ENCODE results near the gene CACNA1G.

CACNA1G gene

DNA sequence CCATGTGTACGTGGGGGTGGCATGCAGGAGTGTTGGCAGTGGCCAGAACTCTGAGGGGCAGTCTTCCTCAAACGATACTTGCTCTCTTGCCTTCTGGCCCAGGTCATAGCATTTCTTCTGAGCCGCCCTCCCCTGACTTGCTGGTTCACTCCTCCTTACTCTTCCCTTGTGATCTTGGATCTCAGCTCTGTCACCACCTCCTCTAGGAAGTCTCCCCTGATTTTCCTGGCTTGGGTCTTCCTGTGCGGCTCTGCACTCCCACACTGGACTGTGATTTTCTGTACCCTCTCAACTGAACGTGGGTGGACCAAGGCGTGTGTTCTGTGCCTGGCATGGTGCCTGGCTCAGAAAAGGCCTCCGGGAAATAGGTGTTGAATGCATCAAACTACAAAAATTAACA is 25.1 kb upstream of the CACNA1G start:
- Histone ChIP-seq H3K4me3 (ENCODE audit: low read length in 2 of 2) (no peak overlapping the region), H2AK5ac (ENCODE audit: low read depth, low read length) (no peak overlapping the region), H3K9me3 (replicated peaks in 1 of 2; ENCODE audit: control insufficient read depth in 2 of 2, insufficient read depth in 1 of 2, low read depth in 1 of 2, low read length in 2 of 2) (no peaks in the 10 kb centered on the region), H4K91ac (ENCODE audit: low read depth, low read length, poor library complexity) (no peak overlapping the region), H3K27ac (replicated peaks; ENCODE audit: low read length) (no peak overlapping the region), H3K9ac (ENCODE audit: low read depth, low read length, poor library complexity) (no peak overlapping the region), H2BK5ac (ENCODE audit: low read length) (no peak overlapping the region), H4K8ac (ENCODE audit: low read depth, low read length) (no peak overlapping the region), H3K4me2 (ENCODE audit: insufficient read depth, low read length, poor library complexity, severe bottlenecking) (no peak overlapping the region), H3K79me1 (ENCODE audit: low read depth, low read length) (no peaks in the 10 kb centered on the region), H3K4ac (ENCODE audit: low read length) (no peak overlapping the region), H2BK12ac (ENCODE audit: low read length) (no peak overlapping the region), H3K23ac (ENCODE audit: low read depth, low read length, poor library complexity) (no peak overlapping the region), H2AFZ (ENCODE audit: low read length) (no peak overlapping the region), H2BK120ac (ENCODE audit: low read depth, low read length) (no peak overlapping the region), H3K27me3 (ENCODE audit: control insufficient read depth in 3 of 3, insufficient read depth in 3 of 3, low read depth in 1 of 3, low read length in 3 of 3) (peaks cover 2 to 63% (median 26%) of the 10 kb centered on the region in 3 experiments), H3K14ac (ENCODE audit: low read length) (no peak overlapping the region), H3K4me1 (ENCODE audit: control insufficient read depth in 2 of 2, insufficient read depth in 1 of 2, low read depth in 1 of 2, low read length in 2 of 2) (peaks cover 28 to 37% of the 10 kb centered on the region in 2 donors), H2BK15ac (ENCODE audit: low read length) (no peak overlapping the region), H3K18ac (ENCODE audit: low read length) (no peak overlapping the region), H3K36me3 (replicated peaks in 1 of 2; ENCODE audit: control insufficient read depth in 2 of 2, insufficient read depth in 2 of 2, low read length in 2 of 2) (no peaks in the 10 kb centered on the region)
- no CpG with 5 or more reads among the region's 7 CpGs for WGBS, 2 donors (ENCODE audit: extremely low coverage in 2 of 2, insufficient read length in 2 of 2, insufficient replicate concordance in 1 of 2)
- no peak for DNase-seq (ENCODE audit: low spot score)

DNA sequence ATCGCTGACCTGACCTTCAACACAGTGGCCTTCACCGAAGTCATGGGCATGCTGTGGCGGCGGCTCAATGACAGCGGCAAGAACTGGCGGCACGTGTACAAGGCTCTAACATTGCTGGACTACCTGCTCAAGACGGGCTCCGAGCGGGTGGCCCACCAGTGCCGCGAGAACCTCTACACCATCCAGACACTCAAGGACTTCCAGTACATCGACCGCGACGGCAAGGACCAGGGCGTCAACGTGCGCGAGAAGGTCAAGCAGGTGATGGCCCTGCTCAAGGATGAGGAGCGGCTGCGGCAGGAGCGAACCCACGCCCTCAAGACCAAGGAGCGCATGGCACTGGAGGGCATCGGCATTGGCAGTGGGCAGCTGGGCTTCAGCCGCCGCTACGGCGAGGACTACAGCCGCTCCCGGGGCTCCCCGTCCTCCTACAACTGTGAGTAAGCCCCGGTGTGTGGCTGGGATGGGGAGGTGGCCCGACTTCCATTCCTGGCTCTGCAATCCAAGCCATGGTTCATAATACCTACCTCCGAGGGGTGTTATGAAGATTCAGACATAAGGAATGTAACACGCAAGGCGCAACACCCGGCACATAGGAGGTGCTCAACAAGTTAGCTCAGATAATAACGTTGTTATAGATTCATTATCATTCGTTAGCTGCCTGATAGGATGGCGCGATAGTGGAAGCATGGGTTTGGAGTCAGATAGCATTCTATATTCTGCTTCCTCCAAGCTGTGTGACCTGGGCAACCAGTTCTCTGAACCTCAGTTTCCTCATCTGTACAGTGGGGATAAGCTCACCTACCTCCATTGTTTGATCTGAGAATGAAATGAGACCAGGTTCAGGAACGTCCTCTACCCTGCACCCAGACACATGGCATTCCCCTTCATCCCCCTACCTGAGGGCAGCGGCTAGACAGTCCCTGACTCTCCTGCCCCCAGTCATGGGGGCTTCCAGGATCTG is 23.6 kb upstream of the CACNA1G start:
- no peak overlapping the region for H3K9ac ChIP-seq (ENCODE audit: low read depth, low read length, poor library complexity)
- H3K14ac ChIP-seq (ENCODE audit: low read length) = peak overlapping the region; percentile 78
- no peak overlapping the region for H3K4me3 ChIP-seq (ENCODE audit: low read length in 2 of 2)
- no peak overlapping the region for H3K27ac ChIP-seq (replicated peaks; ENCODE audit: low read length)
- no peaks in the 10 kb centered on the region for H3K36me3 ChIP-seq (replicated peaks in 1 of 2; ENCODE audit: control insufficient read depth in 2 of 2, insufficient read depth in 2 of 2, low read length in 2 of 2)
- peak overlapping the region; percentile 61 for H2AK5ac ChIP-seq (ENCODE audit: low read depth, low read length)
- H2AFZ ChIP-seq (ENCODE audit: low read length) = no peak overlapping the region
- no peak overlapping the region for H3K4me2 ChIP-seq (ENCODE audit: insufficient read depth, low read length, poor library complexity, severe bottlenecking)
- peaks cover 34 to 43% of the 10 kb centered on the region in 2 donors for H3K4me1 ChIP-seq (ENCODE audit: control insufficient read depth in 2 of 2, insufficient read depth in 1 of 2, low read depth in 1 of 2, low read length in 2 of 2)
- H3K27me3 ChIP-seq (ENCODE audit: control insufficient read depth in 3 of 3, insufficient read depth in 3 of 3, low read depth in 1 of 3, low read length in 3 of 3) = peaks cover 2 to 61% (median 26%) of the 10 kb centered on the region in 3 experiments
- no peak overlapping the region for H4K8ac ChIP-seq (ENCODE audit: low read depth, low read length)
- H3K9me3 ChIP-seq (replicated peaks in 1 of 2; ENCODE audit: control insufficient read depth in 2 of 2, insufficient read depth in 1 of 2, low read depth in 1 of 2, low read length in 2 of 2) = no peaks in the 10 kb centered on the region
- no peak for DNase-seq (ENCODE audit: low spot score)
- H3K79me1 ChIP-seq (ENCODE audit: low read depth, low read length) = no peaks in the 10 kb centered on the region
- H3K4ac ChIP-seq (ENCODE audit: low read length) = no peak overlapping the region
- peak overlapping the region; percentile 45 for H2BK15ac ChIP-seq (ENCODE audit: low read length)
- H3K23ac ChIP-seq (ENCODE audit: low read depth, low read length, poor library complexity) = peak overlapping the region; percentile 83
- H2BK5ac ChIP-seq (ENCODE audit: low read length) = peak overlapping the region; percentile 48
- no CpG with 5 or more reads among the region's 45 CpGs for WGBS, 2 donors (ENCODE audit: extremely low coverage in 2 of 2, insufficient read length in 2 of 2, insufficient replicate concordance in 1 of 2)
- H3K18ac ChIP-seq (ENCODE audit: low read length) = peak overlapping the region; percentile 39
- peak overlapping the region; percentile 53 for H2BK12ac ChIP-seq (ENCODE audit: low read length)
- H4K91ac ChIP-seq (ENCODE audit: low read depth, low read length, poor library complexity) = no peak overlapping the region
- H2BK120ac ChIP-seq (ENCODE audit: low read depth, low read length) = no peak overlapping the region

DNA sequence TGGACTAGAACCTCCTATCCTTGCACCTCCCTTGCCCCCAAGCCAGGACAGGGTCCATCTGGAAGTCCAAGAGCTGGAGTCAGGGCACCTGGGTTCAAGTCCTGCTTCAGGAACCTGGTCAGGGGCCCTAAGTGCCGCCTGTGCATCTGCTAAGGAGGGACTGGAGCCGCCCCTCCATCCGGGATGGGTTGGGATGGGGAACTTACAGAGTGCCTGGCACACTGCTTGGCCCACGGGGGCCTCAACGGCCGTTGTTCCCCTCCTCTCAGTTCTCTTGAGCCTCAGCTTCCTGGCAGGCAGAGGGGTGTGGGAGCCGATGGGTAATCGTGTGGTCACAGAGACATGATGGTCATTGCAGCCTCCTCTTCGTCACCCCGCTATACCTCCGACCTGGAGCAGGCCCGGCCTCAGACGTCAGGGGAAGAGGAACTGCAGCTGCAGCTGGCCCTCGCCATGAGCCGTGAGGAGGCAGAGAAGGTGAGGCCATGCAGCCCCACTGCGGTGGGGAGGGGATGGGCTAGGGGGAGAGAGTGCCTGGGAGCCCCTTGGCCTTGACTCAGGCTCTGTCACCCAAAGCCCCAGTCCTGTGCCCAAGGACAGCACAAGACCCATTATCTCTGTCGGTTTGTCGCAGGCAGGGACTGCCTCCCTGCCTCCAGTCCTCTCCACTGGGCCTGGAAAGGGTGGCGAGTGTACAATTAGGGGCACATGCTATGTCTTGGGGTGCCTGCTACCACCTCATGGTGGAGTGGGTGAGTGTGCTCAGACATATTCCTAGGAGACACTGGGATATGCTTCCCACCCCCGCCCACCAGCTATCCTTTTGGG is 22.6 kb upstream of the CACNA1G start:
- Histone ChIP-seq H2BK15ac (ENCODE audit: low read length) (peak overlapping the region; percentile 32), H2BK12ac (ENCODE audit: low read length) (peak overlapping the region; percentile 1), H2AK5ac (ENCODE audit: low read depth, low read length) (peak overlapping the region; percentile 42), H3K27me3 (ENCODE audit: control insufficient read depth in 3 of 3, insufficient read depth in 3 of 3, low read depth in 1 of 3, low read length in 3 of 3) (peaks cover 2 to 51% (median 20%) of the 10 kb centered on the region in 3 experiments), H4K8ac (ENCODE audit: low read depth, low read length) (no peak overlapping the region), H3K4me1 (ENCODE audit: control insufficient read depth in 2 of 2, insufficient read depth in 1 of 2, low read depth in 1 of 2, low read length in 2 of 2) (peaks cover 32 to 42% of the 10 kb centered on the region in 2 donors), H4K91ac (ENCODE audit: low read depth, low read length, poor library complexity) (no peak overlapping the region), H3K4me2 (ENCODE audit: insufficient read depth, low read length, poor library complexity, severe bottlenecking) (no peak overlapping the region), H2AFZ (ENCODE audit: low read length) (peak overlapping the region; percentile 39), H2BK120ac (ENCODE audit: low read depth, low read length) (no peak overlapping the region), H3K4ac (ENCODE audit: low read length) (no peak overlapping the region), H3K23ac (ENCODE audit: low read depth, low read length, poor library complexity) (no peak overlapping the region), H3K9me3 (replicated peaks in 1 of 2; ENCODE audit: control insufficient read depth in 2 of 2, insufficient read depth in 1 of 2, low read depth in 1 of 2, low read length in 2 of 2) (no peaks in the 10 kb centered on the region), H3K79me1 (ENCODE audit: low read depth, low read length) (no peaks in the 10 kb centered on the region), H3K27ac (replicated peaks; ENCODE audit: low read length) (no peak overlapping the region), H3K36me3 (replicated peaks in 1 of 2; ENCODE audit: control insufficient read depth in 2 of 2, insufficient read depth in 2 of 2, low read length in 2 of 2) (no peaks in the 10 kb centered on the region), H2BK5ac (ENCODE audit: low read length) (no peak overlapping the region), H3K14ac (ENCODE audit: low read length) (no peak overlapping the region), H3K4me3 (ENCODE audit: low read length in 2 of 2) (no peak overlapping the region), H3K18ac (ENCODE audit: low read length) (peak overlapping the region; percentile 53), H3K9ac (ENCODE audit: low read depth, low read length, poor library complexity) (no peak overlapping the region)
- no peak for DNase-seq (ENCODE audit: low spot score)
- WGBS, 2 donors (ENCODE audit: extremely low coverage in 2 of 2, insufficient read length in 2 of 2, insufficient replicate concordance in 1 of 2) = no CpG with 5 or more reads among the region's 20 CpGs

Measured in neuronal stem cell (in vitro differentiated cells).